COLO829 (cell line): ENCODE measurements around the gene HSPA14.
"Not testable (repeated sequence)": the region's sequence is repeated elsewhere in the genome, so short reads cannot be mapped to it uniquely, and the experiment has no call there.

ENCODE experiments used
- DNase-seq: peaks from one replicate; pipeline ENCODE4 v3.0.0; 2012; ENCODE audit warnings: low spot score

HSPA14 gene

GRCh38 chr10:14889318-14889717 lies 51.2 kb downstream of the HSPA14 start:
- DNase-seq, result peak; percentile 7

DNA sequence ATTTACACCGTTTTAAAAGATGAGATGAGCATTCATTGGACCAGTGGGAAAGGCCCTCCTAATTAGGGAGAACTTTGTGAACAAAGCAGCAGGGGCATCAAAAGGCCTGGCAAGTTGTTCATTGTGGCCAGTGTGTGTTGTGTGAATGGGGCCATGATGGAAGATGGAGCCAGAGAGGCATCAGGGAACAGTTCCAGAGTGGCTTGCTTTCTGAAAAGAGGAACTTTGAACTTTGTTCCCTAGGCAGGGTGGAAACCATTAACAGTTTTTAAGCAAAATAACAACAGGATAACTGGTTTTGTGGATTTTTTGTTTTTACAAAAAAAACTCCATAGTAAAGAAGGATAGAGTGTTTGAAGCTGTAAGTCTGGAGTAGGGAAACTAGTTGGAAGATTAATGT lies 53.0 kb downstream of the HSPA14 start:
- no peak for DNase-seq

- peak; percentile 18 for DNase-seq
These were observed 66.2 kb downstream of the HSPA14 start for GRCh38 chr10:14904316-14904732.

GRCh38 chr10:14904864-14905263 lies 66.8 kb downstream of the HSPA14 start:
- no peak for DNase-seq

DNA sequence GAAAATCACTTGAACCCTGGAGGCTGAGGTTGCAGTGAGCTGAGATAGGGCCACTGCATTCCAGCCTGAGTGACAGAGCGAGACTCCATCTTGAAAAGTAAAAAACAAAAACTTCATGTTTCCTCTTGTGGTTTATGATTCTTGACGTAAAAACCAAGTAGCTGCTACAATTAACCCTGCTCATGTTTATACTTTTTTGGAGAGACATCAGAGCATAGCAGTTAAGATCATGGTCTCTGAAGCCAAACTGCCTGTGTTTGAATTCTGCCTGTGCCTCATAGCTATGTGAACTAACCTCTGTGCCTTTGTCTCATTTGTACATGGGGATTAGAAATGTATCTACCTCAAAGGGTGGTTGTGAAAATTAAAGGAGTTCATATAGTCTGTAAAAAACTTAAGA lies 67.8 kb downstream of the HSPA14 start:
- DNase-seq, result no peak

DNA sequence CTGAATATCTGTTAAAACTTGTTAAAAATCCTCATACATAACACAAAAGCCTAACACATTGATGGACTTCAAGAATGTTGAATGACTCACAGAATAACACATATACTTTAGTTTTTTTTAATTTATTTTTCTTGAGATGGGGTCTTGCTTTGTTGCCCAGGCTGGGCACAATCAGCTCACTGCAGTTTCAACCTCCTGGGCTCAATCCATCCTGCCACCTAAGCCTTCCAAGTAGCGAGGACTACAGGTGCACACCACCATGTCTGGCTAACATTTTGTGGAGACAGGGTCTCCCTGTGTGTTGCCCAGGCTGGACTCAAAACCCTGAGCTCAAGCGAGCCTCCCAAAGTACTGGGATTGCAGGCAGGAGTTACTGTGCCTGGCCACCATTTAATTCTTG lies 68.7 kb downstream of the HSPA14 start:
- DNase-seq, result no peak

DNA sequence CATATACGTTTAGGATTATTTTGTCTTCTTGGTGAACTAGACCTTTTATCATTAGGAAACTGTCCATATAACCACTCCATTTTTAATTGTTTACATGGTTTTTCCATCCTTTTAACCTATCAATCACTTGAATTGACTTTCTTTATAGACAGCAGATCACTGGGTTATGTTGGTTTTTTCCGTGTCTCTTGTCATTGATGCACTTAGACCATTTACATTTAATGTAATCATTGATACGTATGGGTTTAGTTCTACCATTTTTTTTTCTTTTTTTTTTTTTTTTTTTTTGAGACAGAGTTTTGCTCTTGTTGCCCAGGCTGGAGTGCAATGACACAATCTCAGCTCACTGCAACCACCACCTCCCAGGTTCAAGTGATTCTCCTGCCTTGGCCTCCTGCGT lies 69.5 kb downstream of the HSPA14 start:
- DNase-seq, result not testable (repeated sequence)

DNA sequence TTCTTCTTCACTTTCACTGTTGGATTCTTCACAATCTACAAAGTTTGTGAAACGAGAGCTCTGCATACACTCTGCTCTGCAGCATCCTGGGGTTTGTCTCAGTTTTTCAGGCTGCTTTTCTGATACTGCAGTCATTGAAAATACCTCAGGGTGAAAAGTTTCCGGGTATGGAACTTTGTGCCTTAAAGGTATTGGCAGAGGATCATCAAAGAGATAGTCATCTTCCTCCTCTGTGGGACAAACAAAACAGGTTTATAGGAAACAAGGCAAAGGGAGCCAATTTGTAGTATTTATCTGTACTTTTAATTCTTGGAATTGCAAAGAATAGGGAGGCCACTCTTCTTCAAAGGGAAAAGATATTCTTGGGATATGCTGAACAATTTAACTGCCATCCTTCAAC lies 71.0 kb downstream of the HSPA14 start:
- DNase-seq, result no peak

GRCh38 chr10:14910953-14911352 lies 72.8 kb downstream of the HSPA14 start:
- DNase-seq, result no peak

GRCh38 chr10:14911801-14912200 lies 73.7 kb downstream of the HSPA14 start:
- no peak for DNase-seq

GRCh38 chr10:14916600-14916999 lies 78.5 kb downstream of the HSPA14 start:
- DNase-seq, result no peak

DNA sequence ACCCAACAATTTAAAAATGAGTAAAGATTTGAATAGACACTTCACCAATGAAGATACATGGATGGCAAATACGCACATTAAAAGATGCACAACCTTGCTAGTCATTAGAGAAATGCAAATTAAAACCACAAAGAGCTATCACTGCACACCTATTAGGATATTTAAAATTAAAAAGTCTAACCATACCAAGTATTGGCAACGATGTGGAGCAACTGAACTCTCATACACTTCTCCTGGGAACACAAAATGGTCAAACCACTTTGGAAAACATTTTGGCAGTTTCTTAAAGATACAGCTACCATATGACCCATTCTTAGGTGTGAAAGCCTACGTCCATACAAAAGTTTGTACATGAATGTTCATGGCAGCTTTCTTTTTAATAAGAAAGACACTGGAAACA lies 79.7 kb downstream of the HSPA14 start:
- no peak for DNase-seq

DNA sequence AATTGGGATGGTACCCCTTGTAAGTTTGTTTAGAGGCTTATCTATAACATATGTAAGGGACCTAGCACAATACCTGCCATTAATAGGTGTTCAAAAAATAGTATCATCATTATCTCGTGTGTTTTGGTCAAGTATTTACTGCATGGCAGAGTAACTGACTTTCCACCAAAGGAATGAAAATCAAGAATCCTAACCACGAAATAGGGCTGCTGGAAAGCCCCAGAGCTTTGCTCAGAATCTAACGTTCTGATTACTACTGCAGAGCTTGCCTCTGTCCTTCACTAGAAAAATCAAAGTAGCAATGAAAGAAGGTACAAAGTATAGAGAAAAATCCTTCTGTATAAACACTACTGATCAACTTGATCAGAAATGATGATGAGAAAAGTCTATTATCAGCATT lies 80.9 kb downstream of the HSPA14 start:
- no peak for DNase-seq
